NT2/D1 (cell line): ENCODE data around the gene TNNT2.

ENCODE experiments used
- SUZ12 ChIP-seq: IDR thresholded peaks from 2 replicates; pipeline ENCODE4 v1.6.1; 2011; ENCODE audit not compliant: insufficient read length, insufficient read depth; ENCODE audit errors: extremely low read depth
- YY1 ChIP-seq: IDR thresholded peaks from 2 replicates; pipeline ENCODE4 v1.6.1; 2011; ENCODE audit not compliant: insufficient read length, insufficient read depth
- ZNF274 ChIP-seq: IDR thresholded peaks from 2 replicates; pipeline ENCODE4 v1.6.1; 2011; ENCODE audit warnings: mild to moderate bottlenecking, low read depth, low read length

GRCh38 chr1:201350884-201351283 is 26.6 kb downstream of the TNNT2 start:
- TF ChIP-seq ZNF274 (no peak), YY1 (no peak), SUZ12 (no peak)
